PC-3 (cell line): Measurements from ENCODE around the gene P2RX6. TPM values are rescaled to one million over a fixed set of nuclear protein-coding genes. Genes with fewer than 3 reads are reported as not detected.

Experiments
- ATAC-seq: fragments of 200-7000 bp; cut with Tn5 transposase; 2 replicates; pipeline ENCODE4 v1.9.1; 2020; ENCODE audit warnings: mild to moderate bottlenecking, moderate library complexity
- BruUV-seq: library from RNA; stranded (reverse); fragments of 400-500 nt; replicated peaks from 2 replicates; lab custom pipeline; 2021; lab: Mats Ljungman, UMichigan
- CTCF ChIA-PET: fragments of 300-600 bp; sonication (Branson Sonifier 250); formaldehyde crosslinking; loops from one replicate; lab custom pipeline; 2022; ENCODE audit warnings: antibody characterized with exemption; lab: Charles Lee
- POLR2A ChIA-PET: fragments of 300-600 bp; sonication (Branson Sonifier 250); formaldehyde crosslinking; loops from one replicate; lab custom pipeline; 2022; ENCODE audit warnings: antibody characterized with exemption; ENCODE audit not compliant: unreplicated experiment; lab: Charles Lee
- DNase-seq: peaks from one replicate; pipeline ENCODE4 v3.0.0-alpha.2; 2015
- H2AFZ ChIP-seq: fragments of 300-600 bp; sonication (generic); 2 replicates; pipeline ENCODE4 v1.6.0; 2016; ENCODE audit warnings: antibody characterized with exemption, low read length
- H3F3A ChIP-seq: fragments of 300-600 bp; sonication (generic); one replicate; pipeline ENCODE4 v1.6.0; 2017; ENCODE audit warnings: antibody characterized with exemption, low read length, control low read depth, mild to moderate bottlenecking; ENCODE audit not compliant: unreplicated experiment
- H3K27ac ChIP-seq: fragments of 300-600 bp; sonication (generic); 2 replicates; pipeline ENCODE4 v1.5.1; 2016; ENCODE audit warnings: mild to moderate bottlenecking, low read length
- H3K27me3 ChIP-seq: fragments of 300-600 bp; sonication (generic); 2 replicates; pipeline ENCODE4 v1.6.1; 2016; ENCODE audit warnings: low read length, mixed read lengths
- H3K36me3 ChIP-seq: fragments of 300-600 bp; sonication (generic); 2 replicates; pipeline ENCODE4 v1.6.1; 2016; ENCODE audit warnings: low read depth, mixed run types, low read length, mixed read lengths
- H3K4me1 ChIP-seq: fragments of 300-600 bp; sonication (generic); 2 replicates; pipeline ENCODE4 v1.5.1; 2016; ENCODE audit warnings: low read length; ENCODE audit not compliant: insufficient read depth
- H3K4me2 ChIP-seq: fragments of 300-600 bp; sonication (generic); 2 replicates; pipeline ENCODE4 v1.6.0; 2016; ENCODE audit warnings: low read length
- H3K4me3 ChIP-seq: fragments of 300-600 bp; sonication (generic); 2 replicates; pipeline ENCODE4 v1.5.1; 2016; ENCODE audit warnings: mild to moderate bottlenecking, low read length, mixed read lengths
- H3K79me2 ChIP-seq: fragments of 300-600 bp; sonication (generic); 2 replicates; pipeline ENCODE4 v1.6.1; 2017; ENCODE audit warnings: low read length, mixed read lengths
- H3K9ac ChIP-seq: fragments of 300-600 bp; sonication (generic); 2 replicates; pipeline ENCODE4 v1.6.0; 2016; ENCODE audit warnings: mild to moderate bottlenecking, low read length
- H3K9me2 ChIP-seq: fragments of 300-600 bp; sonication (generic); replicated peaks from 2 replicates; pipeline ENCODE4 v1.6.1; 2016; ENCODE audit warnings: mixed run types, low read length, mixed read lengths
- H3K9me3 ChIP-seq: fragments of 300-600 bp; sonication (generic); 2 replicates; pipeline ENCODE4 v1.6.1; 2016; ENCODE audit warnings: low read length, mixed read lengths
- H4K20me1 ChIP-seq: fragments of 300-600 bp; sonication (generic); 2 replicates; pipeline ENCODE4 v1.6.1; 2016; ENCODE audit warnings: low read length, mixed read lengths
- EZH2 ChIP-seq: fragments of 300-600 bp; sonication (generic); IDR thresholded peaks from one replicate; pipeline ENCODE4 v1.6.1; 2017; ENCODE audit warnings: antibody characterized with exemption, mild to moderate bottlenecking, low read length; ENCODE audit not compliant: unreplicated experiment
- EZH2phosphoT487 ChIP-seq: fragments of 300-600 bp; sonication (generic); IDR thresholded peaks from 2 replicates; pipeline ENCODE4 v1.6.1; 2018; ENCODE audit warnings: mild to moderate bottlenecking, antibody characterized with exemption, low read length, borderline replicate concordance
- intact Hi-C: fragments of 100-400 bp; cut with micrococcal nuclease; formaldehyde crosslinking; loops from 2 replicates; pipeline ENCODE4 v1.9.0; 2023
- total RNA-seq: library from RNA; depleted of rRNA; stranded (reverse); fragments of >200 nt; gene quantifications from 2 replicates; pipeline ENCODE4 v1.2.3, GENCODE V29; 2014
- TF ChIP-seq, protein P1 (sequence below): fragments of 300-600 bp; sonication (generic); conservative IDR thresholded peaks from 2 replicates; pipeline ENCODE4 v1.5.1; 2017; ENCODE audit warnings: antibody characterized with exemption, low read depth, mild to moderate bottlenecking, low read length

The P2RX6 gene
- total RNA-seq, 1 experiment from 2014 or later = 1.1 TPM

DNA sequence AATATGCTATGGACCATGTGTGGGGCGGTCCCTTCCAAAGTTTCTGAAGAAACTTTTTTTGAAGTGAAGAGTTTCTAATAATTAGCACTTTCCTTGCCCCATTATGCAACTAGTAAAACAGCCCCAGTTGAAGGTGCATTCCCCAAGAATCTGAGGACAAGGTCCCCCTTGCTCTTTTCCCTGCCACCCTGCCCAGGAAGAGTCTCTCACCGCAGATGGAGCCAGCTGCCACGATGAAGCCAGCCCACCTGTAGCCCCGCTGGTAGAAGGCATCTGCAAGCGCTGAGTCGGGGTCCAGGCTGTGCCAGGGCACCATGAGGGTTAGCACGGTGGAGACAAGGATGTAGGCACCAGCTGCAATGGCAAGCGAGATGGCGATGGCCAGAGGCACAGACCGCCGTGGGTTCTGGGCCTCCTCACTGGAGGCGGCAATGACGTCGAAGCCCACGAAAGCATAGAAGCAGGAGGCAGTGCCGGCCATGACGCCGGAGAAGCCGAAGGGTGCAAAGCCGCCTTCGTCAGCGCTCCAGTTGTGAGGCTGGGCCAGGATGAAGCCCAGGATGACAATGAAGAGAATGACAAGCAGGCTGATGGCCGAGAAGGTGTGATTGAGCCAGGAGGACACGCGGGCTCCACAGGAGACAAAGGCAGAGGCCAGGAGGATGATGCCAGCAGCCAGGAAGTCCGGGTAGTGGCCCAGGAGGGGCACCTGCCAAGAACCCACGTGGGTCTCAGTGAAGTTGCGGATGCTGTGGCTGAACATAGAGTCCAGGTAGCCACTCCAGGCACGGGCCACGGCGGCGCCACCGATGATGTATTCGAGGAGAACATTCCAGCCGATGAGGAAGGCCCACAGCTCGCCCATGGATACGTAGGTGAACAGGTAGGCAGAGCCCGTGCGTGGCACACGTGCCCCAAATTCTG lies 15.9 kb downstream of the P2RX6 start:
- H3K36me3 ChIP-seq = no peaks in the 10 kb centered on the region
- CTCF ChIA-PET = no interaction called here
- no peak overlapping the region for H3K27ac ChIP-seq

GRCh38 chr22:21031545-21032036 lies 16.6 kb downstream of the P2RX6 start:
- Histone ChIP-seq H3F3A (no peaks in the 10 kb centered on the region), H3K36me3 (no peaks in the 10 kb centered on the region), H3K9ac (no peak overlapping the region), H3K4me2 (no peak overlapping the region), H2AFZ (no peak overlapping the region), H3K4me1 (no peaks in the 10 kb centered on the region), H4K20me1 (no peaks in the 10 kb centered on the region), H3K79me2 (no peaks in the 10 kb centered on the region), H3K9me3 (no peaks in the 10 kb centered on the region), H3K4me3 (no peak overlapping the region), H3K27ac (no peak overlapping the region), H3K9me2 (no peaks in the 10 kb centered on the region), H3K27me3 (no peaks in the 10 kb centered on the region)
- no peak for DNase-seq
- POLR2A ChIA-PET = no interaction called here
- CTCF ChIA-PET = no interaction called here
- ATAC-seq = no peak
- TF ChIP-seq EZH2phosphoT487 = no peak
- no peak for TF ChIP-seq EZH2
- TF ChIP-seq, protein P1, sequence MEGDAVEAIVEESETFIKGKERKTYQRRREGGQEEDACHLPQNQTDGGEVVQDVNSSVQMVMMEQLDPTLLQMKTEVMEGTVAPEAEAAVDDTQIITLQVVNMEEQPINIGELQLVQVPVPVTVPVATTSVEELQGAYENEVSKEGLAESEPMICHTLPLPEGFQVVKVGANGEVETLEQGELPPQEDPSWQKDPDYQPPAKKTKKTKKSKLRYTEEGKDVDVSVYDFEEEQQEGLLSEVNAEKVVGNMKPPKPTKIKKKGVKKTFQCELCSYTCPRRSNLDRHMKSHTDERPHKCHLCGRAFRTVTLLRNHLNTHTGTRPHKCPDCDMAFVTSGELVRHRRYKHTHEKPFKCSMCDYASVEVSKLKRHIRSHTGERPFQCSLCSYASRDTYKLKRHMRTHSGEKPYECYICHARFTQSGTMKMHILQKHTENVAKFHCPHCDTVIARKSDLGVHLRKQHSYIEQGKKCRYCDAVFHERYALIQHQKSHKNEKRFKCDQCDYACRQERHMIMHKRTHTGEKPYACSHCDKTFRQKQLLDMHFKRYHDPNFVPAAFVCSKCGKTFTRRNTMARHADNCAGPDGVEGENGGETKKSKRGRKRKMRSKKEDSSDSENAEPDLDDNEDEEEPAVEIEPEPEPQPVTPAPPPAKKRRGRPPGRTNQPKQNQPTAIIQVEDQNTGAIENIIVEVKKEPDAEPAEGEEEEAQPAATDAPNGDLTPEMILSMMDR = no peak
- intact Hi-C loops = no loop called here
- BruUV-seq = no TSS peak

More for the DNA sequence above, 15.9 kb downstream of the P2RX6 start:
- no peaks in the 10 kb centered on the region for H3F3A ChIP-seq
- H2AFZ ChIP-seq = no peak overlapping the region
- H3K9me3 ChIP-seq = no peaks in the 10 kb centered on the region
- TF ChIP-seq, protein P1 = no peak
- TF ChIP-seq EZH2phosphoT487 = no peak
- TF ChIP-seq EZH2 = no peak
- no peak overlapping the region for H3K4me2 ChIP-seq
- H3K27me3 ChIP-seq = no peaks in the 10 kb centered on the region
- no peaks in the 10 kb centered on the region for H3K4me1 ChIP-seq
- H4K20me1 ChIP-seq = no peaks in the 10 kb centered on the region
- no peak for DNase-seq
- H3K9ac ChIP-seq = no peak overlapping the region
- H3K79me2 ChIP-seq = no peaks in the 10 kb centered on the region
- no peak for ATAC-seq
- POLR2A ChIA-PET = no interaction called here
- no peak overlapping the region for H3K4me3 ChIP-seq
- BruUV-seq = no TSS peak
- intact Hi-C loops = no loop called here
- H3K9me2 ChIP-seq = no peaks in the 10 kb centered on the region
